Measurements from ENCODE around the gene CCSER1.
"Not testable (repeated sequence)": the region's sequence is repeated elsewhere in the genome, so short reads cannot be mapped to it uniquely, and the experiment has no call there.

CCSER1 gene

GRCh38 chr4:90456891-90457290 is 329.7 kb downstream of the CCSER1 start:
- no peak for DNase-seq

- DNase-seq = no peak
Observed at GRCh38 chr4:90457817-90458216, 330.6 kb downstream of the CCSER1 start.

- DNase-seq = no peak
Observed at GRCh38 chr4:90458576-90458975, 331.4 kb downstream of the CCSER1 start.

- DNase-seq = no peak
Observed at GRCh38 chr4:90474484-90474883, 347.3 kb downstream of the CCSER1 start.

- no peak for DNase-seq
Observed at GRCh38 chr4:90476019-90476418, 348.8 kb downstream of the CCSER1 start.

GRCh38 chr4:90476586-90476985 is 349.4 kb downstream of the CCSER1 start:
- no peak for DNase-seq

- DNase-seq = not testable (repeated sequence)
Observed at GRCh38 chr4:90484894-90485293, 357.7 kb downstream of the CCSER1 start.

GRCh38 chr4:90486346-90486745 is 359.2 kb downstream of the CCSER1 start:
- no peak for DNase-seq

GRCh38 chr4:90495211-90495610 is 368.0 kb downstream of the CCSER1 start:
- DNase-seq = no peak

GRCh38 chr4:90495936-90496335 is 368.7 kb downstream of the CCSER1 start:
- no peak for DNase-seq

GRCh38 chr4:90498175-90498574 is 371.0 kb downstream of the CCSER1 start:
- no peak for DNase-seq

- no peak for DNase-seq
Observed at GRCh38 chr4:90503677-90504076, 376.5 kb downstream of the CCSER1 start.

- no peak for DNase-seq
Observed at GRCh38 chr4:90515191-90515590, 388.0 kb downstream of the CCSER1 start.

- DNase-seq = no peak
Observed at GRCh38 chr4:90528551-90528950, 401.4 kb downstream of the CCSER1 start.

GRCh38 chr4:90536408-90536807 is 409.2 kb downstream of the CCSER1 start:
- DNase-seq = no peak

- no peak for DNase-seq
Observed at GRCh38 chr4:90537491-90537890, 410.3 kb downstream of the CCSER1 start.

GRCh38 chr4:90540536-90540935 is 413.3 kb downstream of the CCSER1 start:
- no peak for DNase-seq

GRCh38 chr4:90542216-90542615 is 415.0 kb downstream of the CCSER1 start:
- no peak for DNase-seq

- DNase-seq = no peak
Observed at GRCh38 chr4:90543419-90544170, 416.4 kb downstream of the CCSER1 start.

- no peak for DNase-seq
Observed at GRCh38 chr4:90544532-90545045, 417.4 kb downstream of the CCSER1 start.

- DNase-seq = no peak
Observed at GRCh38 chr4:90545380-90545779, 418.2 kb downstream of the CCSER1 start.

- no peak for DNase-seq
Observed at GRCh38 chr4:90546114-90546513, 418.9 kb downstream of the CCSER1 start.

GRCh38 chr4:90570615-90571014 is 443.4 kb downstream of the CCSER1 start:
- no peak for DNase-seq

GRCh38 chr4:90572996-90573395 is 445.8 kb downstream of the CCSER1 start:
- no peak for DNase-seq

- no peak for DNase-seq
Observed at GRCh38 chr4:90575371-90575770, 448.2 kb downstream of the CCSER1 start.

Data from activated CD8-positive, alpha-beta memory T cell treated with anti-CD3 and anti-CD28 coated beads, Interleukin-2, amount 50 U/mL, for 4 hours (primary cell).